ENCODE data around the gene LRMDA. TPM values are rescaled to one million over a fixed set of nuclear protein-coding genes. Genes with fewer than 3 reads are reported as not detected.

The LRMDA gene
- total RNA-seq, 1 donor from 2014 or later, result 2.1 TPM

- no peak overlapping the region for H3K4me3 Mint-ChIP-seq (ENCODE audit: unreplicated experiment)
Observed at GRCh38 chr10:76190634-76191270, 759.3 kb downstream of the LRMDA start.

GRCh38 chr10:76191336-76191735 is 759.9 kb downstream of the LRMDA start:
- no peak for DNase-seq
- Mint-ChIP-seq H3K4me1 (ENCODE audit: low read depth, unreplicated experiment) (peaks cover 10% of the 10 kb centered on the region), H3K27me3 (ENCODE audit: unreplicated experiment) (no peaks in the 10 kb centered on the region), H3K27ac (ENCODE audit: unreplicated experiment) (no peak overlapping the region), H3K36me3 (ENCODE audit: unreplicated experiment) (no peaks in the 10 kb centered on the region), H3K4me3 (ENCODE audit: unreplicated experiment) (no peak overlapping the region), H3K9me3 (ENCODE audit: unreplicated experiment) (no peaks in the 10 kb centered on the region)
- TF ChIP-seq CTCF (IDR thresholded peaks at IDR 0.05; ENCODE audit: partially characterized antibody, unreplicated experiment), result no peak

More at GRCh38 chr10:76190634-76191270, 759.3 kb downstream of the LRMDA start:
- Mint-ChIP-seq H3K27me3 (ENCODE audit: unreplicated experiment) (no peaks in the 10 kb centered on the region), H3K9me3 (ENCODE audit: unreplicated experiment) (no peaks in the 10 kb centered on the region), H3K36me3 (ENCODE audit: unreplicated experiment) (no peaks in the 10 kb centered on the region), H3K4me1 (ENCODE audit: low read depth, unreplicated experiment) (peaks cover 10% of the 10 kb centered on the region), H3K27ac (ENCODE audit: unreplicated experiment) (no peak overlapping the region)
- DNase-seq, result no peak
- TF ChIP-seq CTCF (IDR thresholded peaks at IDR 0.05; ENCODE audit: partially characterized antibody, unreplicated experiment), result no peak

GRCh38 chr10:76192151-76192550 is 760.7 kb downstream of the LRMDA start:
- H3K27me3 Mint-ChIP-seq (ENCODE audit: unreplicated experiment), result no peaks in the 10 kb centered on the region
- no peaks in the 10 kb centered on the region for H3K36me3 Mint-ChIP-seq (ENCODE audit: unreplicated experiment)
- H3K9me3 Mint-ChIP-seq (ENCODE audit: unreplicated experiment), result no peaks in the 10 kb centered on the region
- H3K27ac Mint-ChIP-seq (ENCODE audit: unreplicated experiment), result no peak overlapping the region
- TF ChIP-seq CTCF (IDR thresholded peaks at IDR 0.05; ENCODE audit: partially characterized antibody, unreplicated experiment), result no peak
- H3K4me3 Mint-ChIP-seq (ENCODE audit: unreplicated experiment), result no peak overlapping the region
- DNase-seq, result no peak
- H3K4me1 Mint-ChIP-seq (ENCODE audit: low read depth, unreplicated experiment), result peaks cover 10% of the 10 kb centered on the region

- H3K4me1 Mint-ChIP-seq (ENCODE audit: low read depth, unreplicated experiment), result peaks cover 10% of the 10 kb centered on the region
- H3K9me3 Mint-ChIP-seq (ENCODE audit: unreplicated experiment), result no peaks in the 10 kb centered on the region
- no peak overlapping the region for H3K4me3 Mint-ChIP-seq (ENCODE audit: unreplicated experiment)
- TF ChIP-seq CTCF (IDR thresholded peaks at IDR 0.05; ENCODE audit: partially characterized antibody, unreplicated experiment), result no peak
- no peaks in the 10 kb centered on the region for H3K36me3 Mint-ChIP-seq (ENCODE audit: unreplicated experiment)
- no peaks in the 10 kb centered on the region for H3K27me3 Mint-ChIP-seq (ENCODE audit: unreplicated experiment)
- H3K27ac Mint-ChIP-seq (ENCODE audit: unreplicated experiment), result no peak overlapping the region
- DNase-seq, result no peak
Observed at GRCh38 chr10:76192694-76193320, 761.4 kb downstream of the LRMDA start.

- Mint-ChIP-seq H3K4me1 (ENCODE audit: low read depth, unreplicated experiment) (peaks cover 10% of the 10 kb centered on the region), H3K9me3 (ENCODE audit: unreplicated experiment) (no peaks in the 10 kb centered on the region), H3K27me3 (ENCODE audit: unreplicated experiment) (no peaks in the 10 kb centered on the region), H3K36me3 (ENCODE audit: unreplicated experiment) (no peaks in the 10 kb centered on the region), H3K4me3 (ENCODE audit: unreplicated experiment) (no peak overlapping the region), H3K27ac (ENCODE audit: unreplicated experiment) (no peak overlapping the region)
- no peak for DNase-seq
- TF ChIP-seq CTCF (IDR thresholded peaks at IDR 0.05; ENCODE audit: partially characterized antibody, unreplicated experiment), result no peak
Observed at GRCh38 chr10:76195654-76196390, 764.4 kb downstream of the LRMDA start.
